WTC11 (cell line): ENCODE measurements around the gene FBXW9. TPM values are rescaled to one million over a fixed set of nuclear protein-coding genes. Genes with fewer than 3 reads are reported as not detected.

Experiments used
- ATAC-seq: fragments of 200-7000 bp; cut with Tn5 transposase; 2 replicates; pipeline ENCODE4 v1.10.0; 2021; ENCODE audit warnings: mild to moderate bottlenecking, moderate library complexity
- CTCF ChIA-PET: fragments of 300-600 bp; sonication (Branson Sonifier 250); formaldehyde crosslinking; loops from one replicate; lab custom pipeline; 2021; ENCODE audit warnings: antibody characterized with exemption; lab: Charles Lee
- POLR2A ChIA-PET: fragments of 350-600 bp; sonication (Branson Sonifier 250); formaldehyde crosslinking; loops from one replicate; lab custom pipeline; 2021; ENCODE audit warnings: antibody characterized with exemption; lab: Charles Lee
- DNase-seq: peaks from one replicate; pipeline ENCODE4 v3.0.0; 2021; ENCODE audit warnings: low spot score
- H3K27ac Mint-ChIP-seq: 2 replicates; pipeline ENCODE4 v1.8.0; 2021; ENCODE audit warnings: mixed read lengths
- H3K27me3 Mint-ChIP-seq: 2 replicates; pipeline ENCODE4 v1.8.0; 2021; ENCODE audit warnings: low read depth, mild to moderate bottlenecking, moderate library complexity, mixed read lengths
- H3K36me3 Mint-ChIP-seq: 2 replicates; pipeline ENCODE4 v1.8.0; 2021; ENCODE audit warnings: mixed read lengths
- H3K4me1 Mint-ChIP-seq: 2 replicates; pipeline ENCODE4 v1.8.0; 2022; ENCODE audit warnings: mixed read lengths
- H3K4me3 Mint-ChIP-seq: 2 replicates; pipeline ENCODE4 v1.8.0; 2021; ENCODE audit warnings: mild to moderate bottlenecking, moderate library complexity, mixed read lengths
- H3K9me3 Mint-ChIP-seq: 2 replicates; pipeline ENCODE4 v1.8.0; 2021; ENCODE audit warnings: mixed read lengths
- ARID4B ChIP-seq: sonication (generic); formaldehyde crosslinking; IDR thresholded peaks from 2 replicates; pipeline ENCODE4 v1.8.0; 2023; ENCODE audit warnings: missing genetic modification reagents, mild to moderate bottlenecking, borderline replicate concordance
- ATF1 ChIP-seq: sonication (generic); formaldehyde crosslinking; IDR thresholded peaks from 2 replicates; pipeline ENCODE4 v1.8.1; 2023; ENCODE audit warnings: mild to moderate bottlenecking, moderate library complexity, missing genetic modification reagents
- ATF2 ChIP-seq: sonication (generic); formaldehyde crosslinking; IDR thresholded peaks from 2 replicates; pipeline ENCODE4 v1.8.1; 2022; ENCODE audit warnings: low read depth, missing genetic modification reagents, borderline replicate concordance
- ATF3 ChIP-seq: sonication (generic); formaldehyde crosslinking; conservative IDR thresholded peaks from 2 replicates; pipeline ENCODE4 v1.8.1; 2022; ENCODE audit warnings: mild to moderate bottlenecking, missing genetic modification reagents
- CREM ChIP-seq: sonication (generic); formaldehyde crosslinking; IDR thresholded peaks from 2 replicates; pipeline ENCODE4 v1.8.1; 2022; ENCODE audit warnings: mild to moderate bottlenecking, missing genetic modification reagents, moderate library complexity
- GRHL2 ChIP-seq: fragments of 250-450 bp; sonication (Bioruptor Pico); IDR thresholded peaks from 2 replicates; pipeline ENCODE4 v1.8.0; 2022; ENCODE audit warnings: mild to moderate bottlenecking, moderate library complexity; ENCODE audit not compliant: insufficient replicate concordance, severe bottlenecking
- JUN ChIP-seq: sonication (generic); formaldehyde crosslinking; IDR thresholded peaks from 2 replicates; pipeline ENCODE4 v1.8.0; 2023; ENCODE audit warnings: mild to moderate bottlenecking, missing genetic modification reagents
- MYBL2 ChIP-seq: sonication (generic); formaldehyde crosslinking; IDR thresholded peaks from 2 replicates; pipeline ENCODE4 v1.8.1; 2023; ENCODE audit warnings: mild to moderate bottlenecking, moderate library complexity, missing genetic modification reagents
- NFE2L1 ChIP-seq: sonication (generic); formaldehyde crosslinking; IDR thresholded peaks from 2 replicates; pipeline ENCODE4 v1.8.1; 2023; ENCODE audit warnings: missing genetic modification reagents
- NR2C2 ChIP-seq: sonication (generic); formaldehyde crosslinking; IDR thresholded peaks from 2 replicates; pipeline ENCODE4 v1.8.0; 2022; ENCODE audit warnings: mild to moderate bottlenecking, missing genetic modification reagents
- RORB ChIP-seq: fragments of 250-450 bp; sonication (Bioruptor Pico); IDR thresholded peaks from 2 replicates; pipeline ENCODE4 v1.9.0; 2021; ENCODE audit warnings: mild to moderate bottlenecking
- SMAD4 ChIP-seq: sonication (generic); formaldehyde crosslinking; IDR thresholded peaks from 2 replicates; pipeline ENCODE4 v1.8.0; 2022; ENCODE audit warnings: mild to moderate bottlenecking, missing genetic modification reagents
- SP1 ChIP-seq: sonication (generic); formaldehyde crosslinking; conservative IDR thresholded peaks from 2 replicates; pipeline ENCODE4 v1.8.1; 2022; ENCODE audit warnings: missing genetic modification reagents
- USF2 ChIP-seq: sonication (generic); formaldehyde crosslinking; IDR thresholded peaks from 2 replicates; pipeline ENCODE4 v1.8.1; 2023; ENCODE audit warnings: mild to moderate bottlenecking, missing genetic modification reagents, moderate library complexity
- ZBTB21 ChIP-seq: sonication (generic); formaldehyde crosslinking; IDR thresholded peaks from 2 replicates; pipeline ENCODE4 v1.8.1; 2023; ENCODE audit warnings: mild to moderate bottlenecking, missing genetic modification reagents, borderline replicate concordance
- ZNF232 ChIP-seq: sonication (generic); formaldehyde crosslinking; IDR thresholded peaks from 2 replicates; pipeline ENCODE4 v1.8.0; 2022; ENCODE audit warnings: mild to moderate bottlenecking, missing genetic modification reagents
- ZNF317 ChIP-seq: sonication (generic); formaldehyde crosslinking; IDR thresholded peaks from 2 replicates; pipeline ENCODE4 v1.8.1; 2023; ENCODE audit warnings: low read depth, mild to moderate bottlenecking, moderate library complexity, missing genetic modification reagents, borderline replicate concordance
- ZNF425 ChIP-seq: fragments of 250-450 bp; sonication (Bioruptor Pico); conservative IDR thresholded peaks from 2 replicates; pipeline ENCODE4 v1.9.0; 2021; ENCODE audit warnings: mild to moderate bottlenecking
- total RNA-seq: library from RNA; stranded (reverse); gene quantifications from 3 replicates; pipeline ENCODE4 v1.2.3, GENCODE V29; 2021

Gene FBXW9
- total RNA-seq, 1 experiment from 2014 or later = 15.2 TPM

GRCh38 chr19:12689581-12690216 is 6.7 kb downstream of the FBXW9 start (continued):
- no peak for TF ChIP-seq ZNF425 (CRISPR knock-in tag)

- Mint-ChIP-seq H3K27ac (no peak overlapping the region), H3K27me3 (no peaks in the 10 kb centered on the region), H3K4me3 (no peak overlapping the region), H3K36me3 (no peaks in the 10 kb centered on the region), H3K9me3 (no peaks in the 10 kb centered on the region), H3K4me1 (no peaks in the 10 kb centered on the region)
- TF ChIP-seq SP1 (CRISPR knock-in tag) (no peak), USF2 (CRISPR knock-in tag) (no peak)
- ChIA-PET CTCF (no interaction called here), POLR2A (no interaction called here)
- ATAC-seq = no peak
- DNase-seq = no peak
Observed at GRCh38 chr19:12689012-12689411, 7.4 kb downstream of the FBXW9 start.

- no peak for TF ChIP-seq JUN
- Mint-ChIP-seq H3K27me3 (no peaks in the 10 kb centered on the region), H3K4me1 (no peaks in the 10 kb centered on the region), H3K4me3 (no peak within 1 kb of the TSS), H3K9me3 (no peaks in the 10 kb centered on the region), H3K27ac (no peak within 1 kb of the TSS), H3K36me3 (no peaks in the 10 kb centered on the region)
- CTCF ChIA-PET = no interaction called here
- POLR2A ChIA-PET = interaction anchor here (1.1 kb wide), 1 partner anchor 16 kb away, joined by 3 read pairs; no protein-coding TSS in a partner anchor
- DNase-seq = no peak
- ATAC-seq = no peak
Observed at GRCh38 chr19:12687496-12688196, 8.8 kb downstream of the FBXW9 start, which contains the start of gene GNG14. TSS of gene GNG14 (plus strand) at chr19:12687998. CDS start at chr19:12688049, 51 bp downstream.

GRCh38 chr19:12685831-12686230 is 10.6 kb downstream of the FBXW9 start:
- ATAC-seq (no peak), DNase-seq (no peak)
- Mint-ChIP-seq H3K4me1 (peaks cover 4% of the 10 kb centered on the region; the same call in 1 of the 2 replicates), H3K9me3 (no peaks in the 10 kb centered on the region), H3K36me3 (peaks cover 4% of the 10 kb centered on the region), H3K27me3 (no peaks in the 10 kb centered on the region), H3K4me3 (no peak overlapping the region), H3K27ac (no peak overlapping the region)
- no peak for TF ChIP-seq NR2C2 (CRISPR knock-in tag)
- no peak for TF ChIP-seq ARID4B
- no peak for TF ChIP-seq GRHL2 (CRISPR knock-in tag)
- TF ChIP-seq CREM (CRISPR knock-in tag) = no peak
- TF ChIP-seq RORB = no peak
- TF ChIP-seq SP1 (CRISPR knock-in tag) = no peak
- no peak for TF ChIP-seq ZNF232 (CRISPR knock-in tag)
- TF ChIP-seq ATF2 = no peak
- TF ChIP-seq ATF3 (CRISPR knock-in tag) = no peak
- TF ChIP-seq NFE2L1 (CRISPR knock-in tag) = no peak
- no peak for TF ChIP-seq ATF1 (CRISPR knock-in tag)
- no peak for TF ChIP-seq MYBL2 (CRISPR knock-in tag)
- no peak for TF ChIP-seq ZBTB21 (CRISPR knock-in tag)
- TF ChIP-seq SMAD4 = no peak
- no peak for TF ChIP-seq ZNF317 (CRISPR knock-in tag)
- CTCF ChIA-PET = interaction anchor here (0.7 to 1.9 kb wide), 3 partner anchors 13 to 280 kb away, joined by 3 to 6 read pairs (median 3); no protein-coding TSS in a partner anchor
- POLR2A ChIA-PET = no interaction called here
